ENCODE data around the gene ZDHHC4. TPM values are rescaled to one million over a fixed set of nuclear protein-coding genes. Genes with fewer than 3 reads are reported as not detected.

ZDHHC4 gene
- total and polyA plus RNA-seq, 2 of the 13 experiments (the other 11 are each of a cell fraction or from before 2014, with no cell fraction given), result 83.2 to 188 TPM

- POLR2A ChIA-PET, result no interaction called here
- TF ChIP-seq, protein P1, sequence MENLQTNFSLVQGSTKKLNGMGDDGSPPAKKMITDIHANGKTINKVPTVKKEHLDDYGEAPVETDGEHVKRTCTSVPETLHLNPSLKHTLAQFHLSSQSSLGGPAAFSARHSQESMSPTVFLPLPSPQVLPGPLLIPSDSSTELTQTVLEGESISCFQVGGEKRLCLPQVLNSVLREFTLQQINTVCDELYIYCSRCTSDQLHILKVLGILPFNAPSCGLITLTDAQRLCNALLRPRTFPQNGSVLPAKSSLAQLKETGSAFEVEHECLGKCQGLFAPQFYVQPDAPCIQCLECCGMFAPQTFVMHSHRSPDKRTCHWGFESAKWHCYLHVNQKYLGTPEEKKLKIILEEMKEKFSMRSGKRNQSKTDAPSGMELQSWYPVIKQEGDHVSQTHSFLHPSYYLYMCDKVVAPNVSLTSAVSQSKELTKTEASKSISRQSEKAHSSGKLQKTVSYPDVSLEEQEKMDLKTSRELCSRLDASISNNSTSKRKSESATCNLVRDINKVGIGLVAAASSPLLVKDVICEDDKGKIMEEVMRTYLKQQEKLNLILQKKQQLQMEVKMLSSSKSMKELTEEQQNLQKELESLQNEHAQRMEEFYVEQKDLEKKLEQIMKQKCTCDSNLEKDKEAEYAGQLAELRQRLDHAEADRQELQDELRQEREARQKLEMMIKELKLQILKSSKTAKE (CRISPR knock-in tag; IDR thresholded peaks at IDR 0.05; ENCODE audit: borderline replicate concordance), result peak; percentile 56; the same call in 1 of the 2 replicates
- TF ChIP-seq POGK (CRISPR knock-in tag; conservative IDR thresholded peaks at IDR 0.05) (peak; percentile 13; the same call in 1 of the 2 replicates), ZFX (CRISPR knock-in tag; IDR thresholded peaks at IDR 0.05; ENCODE audit: low read depth) (peak; percentile 62), GATAD1 (CRISPR knock-in tag; IDR thresholded peaks at IDR 0.05) (0 out of 2 replicates have a peak, but pooled peaks have one; percentile 14), ZNF232 (CRISPR knock-in tag; IDR thresholded peaks at IDR 0.05; ENCODE audit: borderline replicate concordance) (no peak), ZBTB42 (CRISPR knock-in tag; IDR thresholded peaks at IDR 0.05) (no peak), MEIS2 (CRISPR knock-in tag; IDR thresholded peaks at IDR 0.05) (no peak), TMF1 (CRISPR knock-in tag; IDR thresholded peaks at IDR 0.05; ENCODE audit: low read depth) (0 out of 2 replicates have a peak, but pooled peaks have one; percentile 12), CCDC6 (CRISPR knock-in tag; IDR thresholded peaks at IDR 0.05) (0 out of 2 replicates have a peak, but pooled peaks have one; percentile 32)
- TF ChIP-seq, protein P2, sequence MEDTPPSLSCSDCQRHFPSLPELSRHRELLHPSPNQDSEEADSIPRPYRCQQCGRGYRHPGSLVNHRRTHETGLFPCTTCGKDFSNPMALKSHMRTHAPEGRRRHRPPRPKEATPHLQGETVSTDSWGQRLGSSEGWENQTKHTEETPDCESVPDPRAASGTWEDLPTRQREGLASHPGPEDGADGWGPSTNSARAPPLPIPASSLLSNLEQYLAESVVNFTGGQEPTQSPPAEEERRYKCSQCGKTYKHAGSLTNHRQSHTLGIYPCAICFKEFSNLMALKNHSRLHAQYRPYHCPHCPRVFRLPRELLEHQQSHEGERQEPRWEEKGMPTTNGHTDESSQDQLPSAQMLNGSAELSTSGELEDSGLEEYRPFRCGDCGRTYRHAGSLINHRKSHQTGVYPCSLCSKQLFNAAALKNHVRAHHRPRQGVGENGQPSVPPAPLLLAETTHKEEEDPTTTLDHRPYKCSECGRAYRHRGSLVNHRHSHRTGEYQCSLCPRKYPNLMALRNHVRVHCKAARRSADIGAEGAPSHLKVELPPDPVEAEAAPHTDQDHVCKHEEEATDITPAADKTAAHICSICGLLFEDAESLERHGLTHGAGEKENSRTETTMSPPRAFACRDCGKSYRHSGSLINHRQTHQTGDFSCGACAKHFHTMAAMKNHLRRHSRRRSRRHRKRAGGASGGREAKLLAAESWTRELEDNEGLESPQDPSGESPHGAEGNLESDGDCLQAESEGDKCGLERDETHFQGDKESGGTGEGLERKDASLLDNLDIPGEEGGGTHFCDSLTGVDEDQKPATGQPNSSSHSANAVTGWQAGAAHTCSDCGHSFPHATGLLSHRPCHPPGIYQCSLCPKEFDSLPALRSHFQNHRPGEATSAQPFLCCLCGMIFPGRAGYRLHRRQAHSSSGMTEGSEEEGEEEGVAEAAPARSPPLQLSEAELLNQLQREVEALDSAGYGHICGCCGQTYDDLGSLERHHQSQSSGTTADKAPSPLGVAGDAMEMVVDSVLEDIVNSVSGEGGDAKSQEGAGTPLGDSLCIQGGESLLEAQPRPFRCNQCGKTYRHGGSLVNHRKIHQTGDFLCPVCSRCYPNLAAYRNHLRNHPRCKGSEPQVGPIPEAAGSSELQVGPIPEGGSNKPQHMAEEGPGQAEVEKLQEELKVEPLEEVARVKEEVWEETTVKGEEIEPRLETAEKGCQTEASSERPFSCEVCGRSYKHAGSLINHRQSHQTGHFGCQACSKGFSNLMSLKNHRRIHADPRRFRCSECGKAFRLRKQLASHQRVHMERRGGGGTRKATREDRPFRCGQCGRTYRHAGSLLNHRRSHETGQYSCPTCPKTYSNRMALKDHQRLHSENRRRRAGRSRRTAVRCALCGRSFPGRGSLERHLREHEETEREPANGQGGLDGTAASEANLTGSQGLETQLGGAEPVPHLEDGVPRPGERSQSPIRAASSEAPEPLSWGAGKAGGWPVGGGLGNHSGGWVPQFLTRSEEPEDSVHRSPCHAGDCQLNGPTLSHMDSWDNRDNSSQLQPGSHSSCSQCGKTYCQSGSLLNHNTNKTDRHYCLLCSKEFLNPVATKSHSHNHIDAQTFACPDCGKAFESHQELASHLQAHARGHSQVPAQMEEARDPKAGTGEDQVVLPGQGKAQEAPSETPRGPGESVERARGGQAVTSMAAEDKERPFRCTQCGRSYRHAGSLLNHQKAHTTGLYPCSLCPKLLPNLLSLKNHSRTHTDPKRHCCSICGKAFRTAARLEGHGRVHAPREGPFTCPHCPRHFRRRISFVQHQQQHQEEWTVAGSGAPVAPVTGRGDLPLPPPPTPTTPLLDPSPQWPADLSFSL (CRISPR knock-in tag; IDR thresholded peaks at IDR 0.05), result no peak
- TF ChIP-seq, protein P3, sequence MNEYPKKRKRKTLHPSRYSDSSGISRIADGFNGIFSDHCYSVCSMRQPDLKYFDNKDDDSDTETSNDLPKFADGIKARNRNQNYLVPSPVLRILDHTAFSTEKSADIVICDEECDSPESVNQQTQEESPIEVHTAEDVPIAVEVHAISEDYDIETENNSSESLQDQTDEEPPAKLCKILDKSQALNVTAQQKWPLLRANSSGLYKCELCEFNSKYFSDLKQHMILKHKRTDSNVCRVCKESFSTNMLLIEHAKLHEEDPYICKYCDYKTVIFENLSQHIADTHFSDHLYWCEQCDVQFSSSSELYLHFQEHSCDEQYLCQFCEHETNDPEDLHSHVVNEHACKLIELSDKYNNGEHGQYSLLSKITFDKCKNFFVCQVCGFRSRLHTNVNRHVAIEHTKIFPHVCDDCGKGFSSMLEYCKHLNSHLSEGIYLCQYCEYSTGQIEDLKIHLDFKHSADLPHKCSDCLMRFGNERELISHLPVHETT (CRISPR knock-in tag; conservative IDR thresholded peaks at IDR 0.05), result 0 out of 2 replicates have a peak, but pooled peaks have one; percentile 77
Observed at GRCh38 chr7:6614953-6615722, 37.9 kb downstream of the ZDHHC4 start, which contains the start of gene ZNF853. Gene ZNF853, plus strand, starts transcription at chr7:6615610. Its CDS starts 565 bp downstream, at chr7:6616175.

More at GRCh38 chr7:6614953-6615722, 37.9 kb downstream of the ZDHHC4 start, which contains the start of gene ZNF853:
- Histone ChIP-seq H3K9ac (ENCODE audit: insufficient read depth, low read depth, low read length) (peak within 1 kb of the TSS; percentile 68), H3K79me2 (ENCODE audit: insufficient read depth, low read length) (no peaks in the 10 kb centered on the region), H2AFZ (ENCODE audit: low read length) (no peak within 1 kb of the TSS), H3K4me3 (replicated peaks in 1 of 3; ENCODE audit: insufficient read depth in 1 of 3, low read depth in 2 of 3, low read length in 3 of 3) (peak within 1 kb of the TSS; percentile 74 to 84 (median 83)), H3K27me3 (ENCODE audit: control insufficient read depth in 1 of 2, insufficient read depth in 2 of 2, low read length in 2 of 2) (no peaks in the 10 kb centered on the region; a peak in 2 of 5 replicates), H3K36me3 (replicated peaks in 1 of 2; ENCODE audit: control insufficient read depth in 1 of 2, insufficient read depth in 2 of 2, low read length in 2 of 2) (no peaks in the 10 kb centered on the region), H3K9me3 (ENCODE audit: low read length) (no peaks in the 10 kb centered on the region), H4K20me1 (ENCODE audit: insufficient read depth, low read length) (no peaks in the 10 kb centered on the region), H3K27ac (ENCODE audit: extremely low read length, insufficient read depth, low read length) (peak within 1 kb of the TSS; percentile 60), H3K4me1 (ENCODE audit: insufficient read depth, low read length) (peaks cover 21% of the 10 kb centered on the region), H3K4me2 (ENCODE audit: low read depth, low read length) (peak within 1 kb of the TSS; percentile 85)
- CTCF ChIA-PET (ENCODE audit: low intra/inter-chr PET ratio, low total read pairs), result no interaction called here
- 0% methylated on average over 6 of the region's 91 CpGs for WGBS (ENCODE audit: low lambda C conversion rate)
- DNase-seq (ENCODE audit: low spot score), result no peak
- no peak for FAIRE-seq
- in situ Hi-C loops (cut with HindIII; ENCODE audit: extremely low pct_ligation_motif_present, low pct_unique_long_range_greater_than_20kb) (no loop called here), intact Hi-C loops (cut with micrococcal nuclease; ENCODE audit: unreplicated experiment) (no loop called here)
- ATAC-seq, result peak; percentile 78
- no TSS peak for BruUV-seq (replicated peaks)
